GM21825 (cell line): Measurements from ENCODE around the gene TCF3.
"Not testable (repeated sequence)": the region's sequence is repeated elsewhere in the genome, so short reads cannot be mapped to it uniquely, and the experiment has no call there.

ENCODE experiments used
- ATAC-seq: cut with Tn5 transposase; IDR thresholded peaks from one replicate; pipeline ENCODE4 v1.9.1; 2021; ENCODE audit warnings: mild to moderate bottlenecking, moderate library complexity; ENCODE audit not compliant: unreplicated experiment

The TCF3 gene

GRCh38 chr19:1652471-1653299 lies at the start of gene TCF3:
TSS of gene TCF3 (minus strand) at chr19:1652615. CDS start at chr19:1650248, 2,367 bp downstream.
- peak; percentile 60 for ATAC-seq

GRCh38 chr19:1700733-1701663 lies 48.6 kb upstream of the TCF3 start:
- no peak for ATAC-seq

GRCh38 chr19:1699998-1700732 lies 47.8 kb upstream of the TCF3 start:
- ATAC-seq = no peak

- ATAC-seq = no peak
Observed at GRCh38 chr19:1699386-1699785, 47.0 kb upstream of the TCF3 start.

GRCh38 chr19:1698636-1699035 lies 46.2 kb upstream of the TCF3 start:
- ATAC-seq = no peak

- ATAC-seq = not testable (repeated sequence)
Observed at GRCh38 chr19:1695481-1695880, 43.1 kb upstream of the TCF3 start.

GRCh38 chr19:1691589-1692290 lies 39.3 kb upstream of the TCF3 start:
- no peak for ATAC-seq

GRCh38 chr19:1690699-1691307 lies 38.4 kb upstream of the TCF3 start:
- no peak for ATAC-seq

- not testable (repeated sequence) for ATAC-seq
Observed at GRCh38 chr19:1685785-1686184, 33.4 kb upstream of the TCF3 start.

GRCh38 chr19:1685046-1685445 lies 32.6 kb upstream of the TCF3 start:
- ATAC-seq = no peak

- no peak for ATAC-seq
Observed at GRCh38 chr19:1684573-1684912, 32.1 kb upstream of the TCF3 start.

- no peak for ATAC-seq
Observed at GRCh38 chr19:1683869-1684572, 31.6 kb upstream of the TCF3 start.

GRCh38 chr19:1680976-1681375 lies 28.6 kb upstream of the TCF3 start:
- ATAC-seq = no peak

GRCh38 chr19:1678073-1678472 lies 25.7 kb upstream of the TCF3 start:
- ATAC-seq = no peak

- ATAC-seq = no peak
Observed at GRCh38 chr19:1676351-1677266, 24.2 kb upstream of the TCF3 start.

GRCh38 chr19:1675633-1676350 lies 23.4 kb upstream of the TCF3 start:
- ATAC-seq = no peak

- no peak for ATAC-seq
Observed at GRCh38 chr19:1674293-1674679, 21.9 kb upstream of the TCF3 start.
